Omental fat pad (tissue), 4 donors: ENCODE measurements around the gene FIGNL2. TPM values are rescaled to one million over a fixed set of nuclear protein-coding genes. Genes with fewer than 3 reads are reported as not detected.

ENCODE experiments used
- ATAC-seq: fragments of 150-250 bp; one replicate; pipeline ENCODE4 v1.9.1; 2016; ENCODE audit warnings: mild to moderate bottlenecking, moderate library complexity; ENCODE audit not compliant: low FRiP score
- DNase-seq: peaks from one replicate; pipeline ENCODE4 v3.0.0-alpha.2; 2019; ENCODE audit warnings: low spot score
- CTCF ChIP-seq, 3 donors: fragments of 450-650 bp; IDR thresholded peaks; one replicate each; pipeline ENCODE4 v1.5.1; 2016 to 2017; ENCODE audit warnings: antibody characterized with exemption in 3 of 3, mild to moderate bottlenecking in 3 of 3, moderate library complexity in 2 of 3
- total RNA-seq, 4 donors: library from RNA; depleted of rRNA; stranded (reverse); fragments of >200 nt; gene quantifications; one replicate each; pipeline ENCODE4 v1.1.0, GENCODE V29; 2016

Gene FIGNL2
- total RNA-seq, 4 donors from 2014 or later: 0.24 to 0.63 (median 0.63) TPM; not detected in 1

- TF ChIP-seq CTCF (IDR thresholded peaks at IDR 0.05): no peak
- DNase-seq (no peak), ATAC-seq (no peak)
Measured at GRCh38 chr12:51825216-51825615, 23.3 kb downstream of the FIGNL2 start.

- no peak for TF ChIP-seq CTCF (IDR thresholded peaks at IDR 0.05)
- DNase-seq: no peak
- ATAC-seq: no peak
Measured at GRCh38 chr12:51823875-51824565, 24.5 kb downstream of the FIGNL2 start.

- no peak for ATAC-seq
- TF ChIP-seq CTCF (IDR thresholded peaks at IDR 0.05): no peak
- no peak for DNase-seq
Measured at GRCh38 chr12:51822956-51823355, 25.6 kb downstream of the FIGNL2 start.

GRCh38 chr12:51822261-51822616 is 26.3 kb downstream of the FIGNL2 start:
- ATAC-seq: peak; percentile 6

DNA sequence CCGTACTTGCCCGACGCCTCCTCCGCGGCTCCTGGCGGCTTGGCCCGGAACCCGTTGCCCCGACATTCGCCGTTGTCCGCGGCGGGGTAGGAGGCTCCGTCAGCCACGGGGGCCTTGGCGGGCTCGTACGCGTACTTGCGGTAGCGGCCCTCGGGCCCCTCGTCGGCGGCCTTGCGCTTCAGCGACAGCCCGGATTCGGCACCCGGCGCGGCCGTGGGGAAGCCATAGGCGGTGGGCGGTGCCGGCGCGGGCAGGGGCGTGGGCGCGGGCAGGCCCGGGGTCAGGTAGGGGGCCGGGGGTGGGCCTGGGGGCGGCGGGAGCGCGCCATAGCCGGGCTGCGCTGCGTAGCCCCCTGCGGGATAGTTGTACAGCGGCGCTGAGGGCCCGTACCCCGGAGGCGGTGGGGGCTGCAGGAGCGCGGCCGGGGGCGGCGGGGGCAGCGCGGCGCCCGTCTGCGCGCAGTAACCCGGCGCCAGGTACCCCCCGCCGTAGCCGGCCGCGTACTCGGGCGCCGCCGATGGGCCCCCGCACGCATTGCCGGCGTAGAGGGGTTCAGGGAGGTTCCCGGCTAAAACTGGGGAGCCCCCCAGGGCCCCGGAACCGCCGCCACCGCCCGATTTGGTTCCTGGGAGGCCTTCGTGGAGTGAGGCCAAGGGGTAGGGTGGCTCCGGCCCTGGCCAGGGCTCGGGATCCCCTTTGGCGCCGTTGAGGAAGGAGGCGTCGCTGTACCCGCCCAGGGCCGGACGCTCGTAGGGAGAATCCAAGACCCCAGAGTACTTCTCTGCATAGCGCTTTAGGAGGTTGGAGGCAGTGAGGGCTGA is 26.9 kb downstream of the FIGNL2 start:
- ATAC-seq: no peak
- no peak for DNase-seq
- no peak for TF ChIP-seq CTCF (IDR thresholded peaks at IDR 0.05)

More at GRCh38 chr12:51822261-51822616, 26.3 kb downstream of the FIGNL2 start:
- no peak for TF ChIP-seq CTCF (IDR thresholded peaks at IDR 0.05)
- DNase-seq: no peak

- no peak for DNase-seq
- ATAC-seq: peak; percentile 76
- no peak for TF ChIP-seq CTCF (IDR thresholded peaks at IDR 0.05)
Measured at GRCh38 chr12:51820526-51821439, 27.7 kb downstream of the FIGNL2 start.
